Measurements from ENCODE around the gene TMEM63C.

TMEM63C gene

DNA sequence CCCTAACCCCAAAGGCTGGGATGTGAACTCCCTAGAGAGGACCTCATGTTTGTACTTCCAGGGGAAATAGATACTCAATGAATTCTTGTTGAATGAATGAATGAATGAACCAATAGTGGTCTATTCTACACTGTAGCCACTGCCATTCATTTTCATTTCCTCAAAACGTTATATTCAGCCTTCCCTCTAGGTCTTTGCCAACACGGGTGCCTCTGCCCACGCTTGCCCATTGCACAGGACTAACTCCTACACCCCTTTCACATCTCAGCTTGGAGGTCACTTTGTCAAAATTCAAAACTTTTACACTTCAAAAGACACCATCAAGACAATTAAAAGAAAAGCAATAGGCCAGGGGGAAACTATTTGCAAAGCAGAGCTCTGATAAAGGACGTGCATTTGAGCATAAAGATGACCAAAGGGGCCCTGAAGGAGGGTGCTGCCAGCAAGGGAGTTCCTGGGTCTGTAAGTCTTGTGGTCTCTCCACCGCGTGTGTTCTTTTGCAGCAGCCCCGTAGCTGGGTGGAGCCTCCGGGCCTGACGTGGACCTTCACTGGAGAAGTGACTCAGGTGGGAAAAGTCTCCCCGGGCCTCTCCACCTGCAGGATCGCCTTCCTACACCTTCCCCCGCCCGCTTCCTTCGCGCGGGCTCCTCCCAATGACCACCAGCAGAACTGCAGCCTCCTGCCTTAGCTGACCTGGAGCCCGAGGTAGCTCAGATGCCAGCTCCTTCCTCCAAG lies 31.5 kb downstream of the TMEM63C start:
- H3K36me3 Mint-ChIP-seq = no peaks in the 10 kb centered on the region
- ATAC-seq (replicated peaks) (peak; percentile 77 to 83), DNase-seq (peak; percentile 31)
- H3K27ac Mint-ChIP-seq = no peak overlapping the region
- no peak overlapping the region for H3K4me3 Mint-ChIP-seq
- H3K4me1 Mint-ChIP-seq = peaks cover 7 to 13% of the 10 kb centered on the region in 2 donors
- peaks cover 33 to 37% of the 10 kb centered on the region in 2 donors for H3K27me3 Mint-ChIP-seq
- no peaks in the 10 kb centered on the region for H3K9me3 Mint-ChIP-seq

- Mint-ChIP-seq H3K9me3 (no peaks in the 10 kb centered on the region), H3K4me1 (peaks cover 7 to 13% of the 10 kb centered on the region in 2 donors), H3K36me3 (no peaks in the 10 kb centered on the region), H3K27ac (no peak overlapping the region), H3K27me3 (peaks cover 32 to 33% of the 10 kb centered on the region in 2 donors), H3K4me3 (no peak overlapping the region)
- peak; percentile 20 to 28 for ATAC-seq (replicated peaks)
- DNase-seq = no peak
Observed at GRCh38 chr14:77213679-77214016, 32.0 kb downstream of the TMEM63C start.

DNA sequence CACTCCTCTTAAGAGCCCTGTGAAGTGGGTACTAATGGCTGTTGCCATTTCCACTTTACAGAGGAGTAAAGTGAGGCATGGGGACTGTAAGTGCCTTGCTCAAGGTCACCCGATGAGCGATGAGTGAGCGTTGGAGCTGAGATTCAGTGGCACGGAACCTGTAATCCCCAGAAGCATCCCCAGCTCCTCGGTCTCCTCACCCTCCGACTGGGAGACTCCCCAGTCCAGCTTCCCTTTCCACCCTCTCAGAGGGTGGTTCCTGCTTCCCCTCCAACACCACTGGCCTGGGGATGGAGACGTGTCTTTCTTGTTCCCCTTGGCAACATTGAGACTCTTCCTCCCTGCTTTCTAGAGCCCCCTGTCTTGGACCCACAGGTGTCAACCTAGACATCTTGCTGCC lies 32.6 kb downstream of the TMEM63C start:
- Mint-ChIP-seq H3K36me3 (no peaks in the 10 kb centered on the region), H3K27me3 (peaks cover 30 to 32% of the 10 kb centered on the region in 2 donors), H3K4me3 (no peak overlapping the region), H3K27ac (no peak overlapping the region), H3K9me3 (no peaks in the 10 kb centered on the region), H3K4me1 (peaks cover 7 to 13% of the 10 kb centered on the region in 2 donors)
- ATAC-seq (replicated peaks) (no peak), DNase-seq (no peak)

DNA sequence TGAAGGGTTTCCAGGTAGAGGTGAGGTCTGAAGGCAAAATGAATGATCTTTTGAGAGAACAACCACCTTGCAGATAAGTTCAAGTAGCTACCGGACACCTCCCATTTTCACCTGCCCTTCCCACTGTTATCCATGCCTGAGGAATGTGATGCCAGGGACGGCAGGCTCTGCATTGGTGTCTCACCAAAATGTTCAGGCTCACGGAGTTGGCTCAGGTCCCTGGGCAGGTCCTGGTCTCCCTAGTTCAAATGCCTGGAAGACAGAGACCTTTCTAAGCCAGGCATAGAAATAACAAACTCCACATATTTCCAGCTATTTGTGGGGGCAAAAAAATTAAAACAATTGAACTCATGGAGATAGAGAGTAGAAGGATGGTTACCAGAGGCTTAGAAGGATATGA lies 36.0 kb downstream of the TMEM63C start:
- no peak overlapping the region for H3K4me3 Mint-ChIP-seq
- ATAC-seq (replicated peaks) = no peak
- H3K9me3 Mint-ChIP-seq = peaks cover 0 to 5% of the 10 kb centered on the region in 2 donors
- DNase-seq = no peak
- peaks cover 29 to 30% of the 10 kb centered on the region in 2 donors for H3K27me3 Mint-ChIP-seq
- H3K4me1 Mint-ChIP-seq = peaks cover 13 to 14% of the 10 kb centered on the region in 2 donors
- H3K27ac Mint-ChIP-seq = no peak overlapping the region
- H3K36me3 Mint-ChIP-seq = no peaks in the 10 kb centered on the region

DNA sequence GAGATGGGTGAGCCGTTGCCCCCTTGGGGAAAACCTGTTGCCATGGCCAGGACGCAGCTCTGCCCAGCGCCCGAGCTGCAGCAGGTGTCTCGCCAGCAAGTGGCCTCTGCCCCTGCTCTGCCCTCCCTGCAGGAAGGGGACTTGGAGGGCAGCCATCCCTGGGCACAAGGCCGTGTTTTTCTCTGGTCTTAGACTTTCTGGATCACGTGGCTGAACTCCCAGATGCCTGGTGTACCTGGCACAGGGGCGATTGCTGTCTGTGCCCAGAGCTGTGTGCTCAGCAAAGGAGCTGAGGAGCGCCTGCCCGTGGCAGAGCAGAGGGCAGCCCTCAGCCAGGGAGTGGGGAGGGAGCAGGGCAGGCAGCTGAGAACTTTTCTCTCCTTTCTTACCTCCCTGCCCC lies 38.0 kb downstream of the TMEM63C start:
- Mint-ChIP-seq H3K27ac (no peak overlapping the region), H3K4me1 (peaks cover 0 to 7% of the 10 kb centered on the region in 2 donors), H3K4me3 (no peak overlapping the region), H3K27me3 (peaks cover 27 to 28% of the 10 kb centered on the region in 2 donors), H3K36me3 (no peaks in the 10 kb centered on the region), H3K9me3 (peaks cover 0 to 5% of the 10 kb centered on the region in 2 donors)
- no peak for ATAC-seq (replicated peaks)
- DNase-seq = no peak

- peaks cover 0 to 5% of the 10 kb centered on the region in 2 donors for H3K9me3 Mint-ChIP-seq
- no peak for ATAC-seq (replicated peaks)
Observed at GRCh38 chr14:77220246-77221017, 38.8 kb downstream of the TMEM63C start.

DNA sequence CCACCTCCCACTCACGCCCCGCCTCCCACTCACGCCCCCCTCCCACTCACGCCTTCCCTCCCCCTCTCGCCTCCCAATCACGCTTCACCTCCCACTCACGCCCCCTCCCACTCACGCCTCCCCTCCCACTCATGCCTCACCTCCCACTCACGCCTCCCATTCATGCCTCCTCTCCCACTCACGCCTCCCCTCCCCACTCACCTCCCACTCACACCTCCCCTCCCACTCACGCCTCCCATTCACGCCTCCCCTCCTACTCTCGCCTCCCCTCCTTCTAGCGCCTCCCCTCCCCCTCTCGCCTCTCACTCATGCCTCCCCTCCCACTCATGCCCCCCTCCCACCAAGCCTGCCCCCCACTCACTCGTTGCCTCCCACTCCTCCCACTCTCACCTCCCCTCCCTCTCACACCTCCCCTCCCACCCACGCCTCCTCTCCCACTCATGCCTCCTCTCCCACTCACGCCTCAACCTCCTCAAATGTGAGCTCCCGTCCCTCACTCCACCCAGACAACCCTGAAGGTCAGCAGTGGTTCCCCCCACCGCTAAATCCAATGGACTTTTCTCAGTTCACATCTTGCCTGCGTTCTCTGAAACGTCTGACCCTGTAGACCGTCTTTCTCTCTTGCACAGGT lies 39.8 kb downstream of the TMEM63C start:
- H3K4me3 Mint-ChIP-seq = no peak overlapping the region
- H3K9me3 Mint-ChIP-seq = peaks cover 0 to 5% of the 10 kb centered on the region in 2 donors
- ATAC-seq (replicated peaks) = no peak
- no peak for DNase-seq
- H3K27me3 Mint-ChIP-seq = peaks cover 11 to 12% of the 10 kb centered on the region in 2 donors
- H3K27ac Mint-ChIP-seq = no peak overlapping the region
- H3K36me3 Mint-ChIP-seq = no peaks in the 10 kb centered on the region
- H3K4me1 Mint-ChIP-seq = peaks cover 0 to 7% of the 10 kb centered on the region in 2 donors

More at GRCh38 chr14:77220246-77221017, 38.8 kb downstream of the TMEM63C start:
- Mint-ChIP-seq H3K36me3 (no peaks in the 10 kb centered on the region), H3K4me3 (no peak overlapping the region), H3K27me3 (peaks cover 20 to 21% of the 10 kb centered on the region in 2 donors), H3K4me1 (peaks cover 0 to 7% of the 10 kb centered on the region in 2 donors), H3K27ac (no peak overlapping the region)
- DNase-seq = no peak

DNA sequence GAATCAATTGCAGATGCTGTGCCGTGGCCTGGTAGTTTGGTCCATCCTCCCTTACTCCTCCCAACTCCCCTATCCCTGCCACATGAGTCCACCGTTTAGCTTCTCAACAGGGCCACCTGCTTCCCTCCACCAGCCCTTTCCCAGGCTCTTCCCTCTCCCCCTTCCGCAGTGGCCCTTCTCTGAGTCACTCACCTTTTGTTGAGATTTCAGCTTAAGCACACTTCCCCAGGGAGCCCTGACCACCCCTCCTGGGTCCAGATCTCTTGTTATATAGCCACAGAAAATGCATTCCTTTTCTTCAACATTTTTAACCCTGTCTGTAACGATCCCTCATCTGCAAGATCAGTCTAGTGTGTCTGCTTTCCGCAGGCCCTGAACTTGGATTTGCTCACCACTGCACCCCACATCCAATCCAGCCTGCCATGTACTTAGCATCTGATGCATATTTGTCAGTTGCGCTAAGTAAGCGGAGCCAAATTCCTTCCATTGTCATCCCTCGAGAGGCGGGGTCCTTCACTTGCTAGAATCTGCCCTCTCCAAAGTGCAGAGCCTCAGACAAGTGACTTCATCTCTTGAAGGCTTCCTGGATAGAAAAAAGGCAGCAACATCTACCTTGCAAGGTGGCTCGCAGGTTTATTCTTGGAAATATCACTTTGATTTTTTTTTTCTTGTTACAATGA lies 41.1 kb downstream of the TMEM63C start:
- Mint-ChIP-seq H3K27me3 (peaks cover under 1 to 5% of the 10 kb centered on the region in 2 donors), H3K9me3 (peaks cover 0 to 5% of the 10 kb centered on the region in 2 donors), H3K4me1 (peaks cover 0 to 7% of the 10 kb centered on the region in 2 donors), H3K36me3 (no peaks in the 10 kb centered on the region), H3K27ac (no peak overlapping the region), H3K4me3 (no peak overlapping the region)
- no peak for ATAC-seq (replicated peaks)
- no peak for DNase-seq

GRCh38 chr14:77224212-77224611 lies 42.6 kb downstream of the TMEM63C start:
- Mint-ChIP-seq H3K9me3 (peaks cover 0 to 5% of the 10 kb centered on the region in 2 donors), H3K27ac (no peak overlapping the region), H3K36me3 (no peaks in the 10 kb centered on the region), H3K4me1 (peaks cover 0 to 7% of the 10 kb centered on the region in 2 donors), H3K27me3 (peaks cover 0 to 5% of the 10 kb centered on the region in 2 donors), H3K4me3 (no peak overlapping the region)
- no peak for DNase-seq
- ATAC-seq (replicated peaks) = no peak

GRCh38 chr14:77225254-77225653 lies 43.7 kb downstream of the TMEM63C start:
- Mint-ChIP-seq H3K36me3 (no peaks in the 10 kb centered on the region), H3K27me3 (no peaks in the 10 kb centered on the region), H3K27ac (no peak overlapping the region), H3K4me3 (no peak overlapping the region), H3K4me1 (peaks cover 0 to 6% of the 10 kb centered on the region in 2 donors), H3K9me3 (peaks cover 0 to 5% of the 10 kb centered on the region in 2 donors)
- no peak for ATAC-seq (replicated peaks)
- DNase-seq = no peak

DNA sequence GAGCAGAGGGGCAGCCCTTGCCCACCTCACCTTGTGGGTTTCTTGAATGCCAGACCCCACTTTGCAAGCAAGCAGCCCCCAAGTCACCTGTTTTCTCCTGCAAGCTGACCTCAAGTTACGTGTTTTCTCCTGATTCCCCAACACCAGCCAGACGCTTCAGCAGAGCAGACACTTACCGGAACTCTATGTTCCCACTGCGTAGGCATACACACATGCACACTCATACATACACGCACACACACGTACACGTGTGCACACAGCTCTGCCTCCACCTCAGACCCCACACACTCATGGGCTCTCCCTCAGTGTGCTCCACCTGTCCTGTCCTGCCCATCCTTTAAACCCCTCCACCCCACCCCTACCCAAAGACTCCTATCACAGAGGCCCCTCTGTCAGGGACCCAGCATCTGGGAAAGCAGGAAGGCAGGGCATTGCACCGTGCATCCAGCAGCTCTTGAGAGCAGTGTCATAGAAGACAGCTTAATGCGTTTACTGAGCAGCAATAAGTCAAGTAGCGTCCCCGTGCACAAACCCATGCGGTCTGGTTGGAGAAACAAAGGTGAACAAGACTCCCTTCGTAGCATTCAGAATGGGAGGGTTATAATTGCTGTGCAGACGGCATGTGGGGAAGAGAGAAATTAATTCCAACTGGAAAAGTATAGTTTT lies 44.4 kb downstream of the TMEM63C start:
- no peaks in the 10 kb centered on the region for H3K27me3 Mint-ChIP-seq
- no peak overlapping the region for H3K4me3 Mint-ChIP-seq
- H3K9me3 Mint-ChIP-seq = peaks cover 0 to 5% of the 10 kb centered on the region in 2 donors
- DNase-seq (no peak), ATAC-seq (replicated peaks) (no peak)
- no peaks in the 10 kb centered on the region for H3K36me3 Mint-ChIP-seq
- peaks cover 0 to 4% of the 10 kb centered on the region in 2 donors for H3K4me1 Mint-ChIP-seq
- H3K27ac Mint-ChIP-seq = no peak overlapping the region

GRCh38 chr14:77228056-77228455 lies 46.5 kb downstream of the TMEM63C start:
- H3K27ac Mint-ChIP-seq = no peak overlapping the region
- H3K36me3 Mint-ChIP-seq = no peaks in the 10 kb centered on the region
- no peak overlapping the region for H3K4me3 Mint-ChIP-seq
- no peaks in the 10 kb centered on the region for H3K4me1 Mint-ChIP-seq
- peaks cover 0 to 1% of the 10 kb centered on the region in 2 donors for H3K9me3 Mint-ChIP-seq
- no peaks in the 10 kb centered on the region for H3K27me3 Mint-ChIP-seq
- DNase-seq (no peak), ATAC-seq (replicated peaks) (no peak)

DNA sequence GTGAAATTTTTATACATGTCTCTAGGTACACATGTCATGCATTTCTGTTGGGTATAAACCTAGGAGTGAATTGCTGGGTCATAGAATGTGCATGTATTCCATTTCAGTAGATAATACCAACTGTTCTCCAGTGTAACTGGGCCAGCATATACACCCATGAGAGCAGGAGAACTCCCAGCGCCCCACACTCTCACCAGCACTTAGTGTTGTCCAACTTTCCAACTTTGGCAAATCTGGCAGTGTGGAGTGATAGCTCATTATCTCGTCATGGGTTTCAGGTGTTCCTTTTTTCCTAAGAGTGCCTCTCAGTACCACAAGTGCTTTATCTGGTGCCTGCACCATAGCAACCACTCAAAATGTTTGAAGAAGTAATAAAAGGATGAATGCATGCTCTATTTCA lies 49.3 kb downstream of the TMEM63C start:
- Mint-ChIP-seq H3K27me3 (peaks cover 0 to 7% of the 10 kb centered on the region in 2 donors), H3K4me1 (no peaks in the 10 kb centered on the region)

More for the DNA sequence above, 49.3 kb downstream of the TMEM63C start:
- Mint-ChIP-seq H3K36me3 (no peaks in the 10 kb centered on the region), H3K27ac (no peak overlapping the region), H3K9me3 (peaks cover 0 to 1% of the 10 kb centered on the region in 2 donors), H3K4me3 (no peak overlapping the region)
- ATAC-seq (replicated peaks) (no peak), DNase-seq (no peak)

Measured in stimulated activated naive B cell treated with anti-CD40 and anti-IgM and Interleukin-4, amounts not matched to agents 10 μg/mL and 1 μg/mL and 100 μg/mL, for 72 hours (primary cell).